RPMI7951 (cell line): Measurements from ENCODE around the gene CAV2. TPM values are rescaled to one million over a fixed set of nuclear protein-coding genes. Genes with fewer than 3 reads are reported as not detected.
"Not testable (repeated sequence)": the region's sequence is repeated elsewhere in the genome, so short reads cannot be mapped to it uniquely, and the experiment has no call there.

Experiments used
- DNase-seq: peaks from one replicate; pipeline ENCODE4 v3.0.0-alpha.2; 2012; ENCODE audit warnings: low read depth
- total RNA-seq: library from RNA; depleted of rRNA; stranded (reverse); fragments of >200 nt; shearing (Covaris generic); gene quantifications from 2 replicates; pipeline ENCODE4 v1.2.3, GENCODE V29; 2014; rRNA removed

Gene CAV2
- 74.9 and 109 TPM in 2 replicates for total RNA-seq

GRCh38 chr7:116499168-116500077, at the start of gene CAV2:
Gene CAV2, plus strand, starts transcription at chr7:116499738. Its CDS starts 44 bp downstream, at chr7:116499782.
- peak; percentile 72 for DNase-seq

GRCh38 chr7:116449950-116450349, 49.6 kb upstream of the CAV2 start:
- no peak for DNase-seq

GRCh38 chr7:116451957-116452729, 47.4 kb upstream of the CAV2 start:
- no peak for DNase-seq

- DNase-seq = no peak
Observed at GRCh38 chr7:116454377-116454776, 45.2 kb upstream of the CAV2 start.

GRCh38 chr7:116455009-116455408, 44.5 kb upstream of the CAV2 start:
- DNase-seq = peak; percentile 45

GRCh38 chr7:116455499-116455898, 44.0 kb upstream of the CAV2 start:
- DNase-seq = no peak

- no peak for DNase-seq
Observed at GRCh38 chr7:116461500-116461899, 38.0 kb upstream of the CAV2 start.

- DNase-seq = no peak
Observed at GRCh38 chr7:116463956-116464355, 35.6 kb upstream of the CAV2 start.

- DNase-seq = no peak
Observed at GRCh38 chr7:116464375-116464774, 35.2 kb upstream of the CAV2 start.

GRCh38 chr7:116465125-116465524, 34.4 kb upstream of the CAV2 start:
- DNase-seq = no peak

- DNase-seq = no peak
Observed at GRCh38 chr7:116468534-116468933, 31.0 kb upstream of the CAV2 start.

- DNase-seq = no peak
Observed at GRCh38 chr7:116477625-116478024, 21.9 kb upstream of the CAV2 start.

- no peak for DNase-seq
Observed at GRCh38 chr7:116478834-116479233, 20.7 kb upstream of the CAV2 start.

GRCh38 chr7:116483271-116483942, 16.1 kb upstream of the CAV2 start:
- no peak for DNase-seq

GRCh38 chr7:116484389-116484788, 15.1 kb upstream of the CAV2 start:
- DNase-seq = not testable (repeated sequence)

- no peak for DNase-seq
Observed at GRCh38 chr7:116487907-116488521, 11.5 kb upstream of the CAV2 start.

- DNase-seq = no peak
Observed at GRCh38 chr7:116490351-116490750, 9.2 kb upstream of the CAV2 start.

GRCh38 chr7:116491887-116492653, 7.5 kb upstream of the CAV2 start:
- DNase-seq = no peak

- no peak for DNase-seq
Observed at GRCh38 chr7:116492654-116493109, 6.9 kb upstream of the CAV2 start.

- no peak for DNase-seq
Observed at GRCh38 chr7:116493449-116493848, 6.1 kb upstream of the CAV2 start.

- DNase-seq = no peak
Observed at GRCh38 chr7:116494472-116494871, 5.1 kb upstream of the CAV2 start.
